Left ventricle myocardium inferior (tissue), 1 donor: ENCODE data around the gene COL7A1. TPM values are rescaled to one million over a fixed set of nuclear protein-coding genes. Genes with fewer than 3 reads are reported as not detected.
A peak's percentile ranks its signal among the peaks of the same experiment; 100 is the strongest.

Source experiments
- DNase-seq: peaks from one replicate; pipeline ENCODE4 v3.0.0-alpha.2; 2020
- H3K27ac ChIP-seq: fragments of 200-600 bp; replicated peaks from 2 replicates; pipeline ENCODE4 v1.8.0; 2021
- H3K27me3 ChIP-seq: fragments of 200-600 bp; 2 replicates; pipeline ENCODE4 v1.8.0; 2021; ENCODE audit warnings: low read depth
- H3K36me3 ChIP-seq: fragments of 200-600 bp; 2 replicates; pipeline ENCODE4 v1.8.0; 2021
- H3K4me1 ChIP-seq: fragments of 200-600 bp; 2 replicates; pipeline ENCODE4 v1.8.0; 2021
- H3K4me3 ChIP-seq: fragments of 200-600 bp; 2 replicates; pipeline ENCODE4 v1.8.0; 2021; ENCODE audit warnings: mild to moderate bottlenecking, moderate library complexity
- H3K9me3 ChIP-seq: fragments of 200-600 bp; replicated peaks from 2 replicates; pipeline ENCODE4 v1.8.0; 2021
- CTCF ChIP-seq: fragments of 200-600 bp; IDR thresholded peaks from 2 replicates; pipeline ENCODE4 v1.8.0; 2021; ENCODE audit warnings: antibody characterized with exemption, mild to moderate bottlenecking, borderline replicate concordance
- intact Hi-C: fragments of 100-400 bp; cut with micrococcal nuclease; formaldehyde crosslinking; loops from one replicate; pipeline ENCODE4 v1.11.0; 2022
- long read RNA-seq: library from polyadenylated mRNA; unstranded; transcript quantifications from one replicate; pipeline ENCODE4 v2.0.0, GENCODE V29; 2021
- total RNA-seq: library from RNA; stranded (reverse); fragmentation: NEBNext Ultra II Directional; extraction: Animal tissue kit (Norgen Biotek cat#: 25700); gene quantifications from one replicate; pipeline ENCODE4 v1.2.1, GENCODE V29; 2021
- donor health status: DM: no; HTN: yes; CAD: no; lungs with severe emphysema.

COL7A1 gene
- 24.4 TPM for total RNA-seq
- long read RNA-seq, partial matches to known transcripts, result 10 of 13 reads
- long read RNA-seq, other reads (novel, unspliced or antisense), result 3 of 13 reads

GRCh38 chr3:48595075-48595525, at the start of gene COL7A1:
TSS of gene COL7A1 (minus strand) at chr3:48595329. CDS start at chr3:48595159, 170 bp downstream.
- no peaks in the 10 kb centered on the region for H3K9me3 ChIP-seq
- peaks cover 10% of the 10 kb centered on the region for H3K27me3 ChIP-seq
- H3K4me1 ChIP-seq, result peaks cover 59% of the 10 kb centered on the region
- peaks cover 21% of the 10 kb centered on the region for H3K36me3 ChIP-seq
- DNase-seq, result no peak
- intact Hi-C loops, result no loop called here
- peak within 1 kb of the TSS; percentile 95 for H3K27ac ChIP-seq
- TF ChIP-seq CTCF, result no peak
- H3K4me3 ChIP-seq, result peak within 1 kb of the TSS; percentile 55

- H3K27me3 ChIP-seq, result no peaks in the 10 kb centered on the region
- no peaks in the 10 kb centered on the region for H3K9me3 ChIP-seq
- H3K27ac ChIP-seq, result no peak overlapping the region
- no peaks in the 10 kb centered on the region for H3K36me3 ChIP-seq
- intact Hi-C loops, result no loop called here
- DNase-seq, result no peak
- no peaks in the 10 kb centered on the region for H3K4me1 ChIP-seq
- no peak for TF ChIP-seq CTCF
- H3K4me3 ChIP-seq, result no peak overlapping the region
Observed at GRCh38 chr3:48642605-48643004, 47.5 kb upstream of the COL7A1 start.

GRCh38 chr3:48641396-48641795, 46.3 kb upstream of the COL7A1 start:
- TF ChIP-seq CTCF, result no peak
- H3K27ac ChIP-seq, result no peak overlapping the region
- no peaks in the 10 kb centered on the region for H3K36me3 ChIP-seq
- no peaks in the 10 kb centered on the region for H3K27me3 ChIP-seq
- no peak overlapping the region for H3K4me3 ChIP-seq
- no peak for DNase-seq
- intact Hi-C loops, result no loop called here
- no peaks in the 10 kb centered on the region for H3K9me3 ChIP-seq
- peaks cover 7% of the 10 kb centered on the region for H3K4me1 ChIP-seq

GRCh38 chr3:48639944-48640606, 44.9 kb upstream of the COL7A1 start:
- Histone ChIP-seq H3K27me3 (no peaks in the 10 kb centered on the region), H3K4me3 (no peak overlapping the region), H3K27ac (no peak overlapping the region), H3K36me3 (no peaks in the 10 kb centered on the region), H3K4me1 (peaks cover 17% of the 10 kb centered on the region), H3K9me3 (no peaks in the 10 kb centered on the region)
- no peak for TF ChIP-seq CTCF
- intact Hi-C loops, result no loop called here
- DNase-seq, result no peak

- Histone ChIP-seq H3K27me3 (no peaks in the 10 kb centered on the region), H3K4me3 (no peak overlapping the region), H3K27ac (no peak overlapping the region), H3K36me3 (peaks cover 10% of the 10 kb centered on the region), H3K9me3 (no peaks in the 10 kb centered on the region), H3K4me1 (peaks cover 32% of the 10 kb centered on the region)
- DNase-seq, result no peak
- intact Hi-C loops, result no loop called here
- TF ChIP-seq CTCF, result no peak
Observed at GRCh38 chr3:48637305-48637704, 42.2 kb upstream of the COL7A1 start.
